AG09319 (cell line): ENCODE results near the gene LAIR1.

Source experiments
- DNase-seq: peaks from one replicate; pipeline ENCODE4 v3.0.0-alpha.2; 2010; ENCODE audit warnings: low read depth; ENCODE audit errors: extremely low read depth
- CTCF ChIP-seq: IDR thresholded peaks from 2 replicates; pipeline ENCODE4 v1.5.1; 2011; ENCODE audit warnings: low read depth, mild to moderate bottlenecking, inconsistent platforms, low read length, moderate library complexity

Gene LAIR1

GRCh38 chr19:54403054-54403453, 38.3 kb upstream of the LAIR1 start:
- no peak for TF ChIP-seq CTCF
- DNase-seq = no peak

GRCh38 chr19:54400913-54401312, 36.2 kb upstream of the LAIR1 start:
- no peak for TF ChIP-seq CTCF
- no peak for DNase-seq

- DNase-seq = no peak
- no peak for TF ChIP-seq CTCF
These were observed 34.5 kb upstream of the LAIR1 start for GRCh38 chr19:54399189-54399588.

DNA sequence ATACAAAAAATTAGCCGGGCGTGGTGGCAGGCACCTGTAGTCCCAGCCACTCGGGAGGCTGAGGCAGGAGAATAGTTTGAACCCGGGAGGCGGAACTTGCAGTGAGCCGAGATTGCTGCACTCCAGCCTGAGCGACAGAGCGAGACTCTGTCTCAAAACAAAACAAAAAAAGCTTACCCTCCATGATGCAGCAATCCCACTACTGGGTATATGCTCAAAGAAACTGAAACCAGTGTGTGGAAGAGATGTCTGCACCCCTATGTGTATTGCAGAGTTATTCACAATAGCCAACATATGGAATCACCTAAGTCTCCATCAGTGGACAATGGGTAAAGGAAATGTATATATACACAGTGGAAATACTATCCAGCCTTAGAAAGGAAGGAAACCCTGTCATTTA, 31.0 kb upstream of the LAIR1 start:
- no peak for DNase-seq
- no peak for TF ChIP-seq CTCF

- no peak for TF ChIP-seq CTCF
- DNase-seq = no peak
These were observed 28.6 kb upstream of the LAIR1 start for GRCh38 chr19:54393381-54393780.

- no peak for DNase-seq
- TF ChIP-seq CTCF = no peak
These were observed 27.4 kb upstream of the LAIR1 start for GRCh38 chr19:54392105-54392504.

GRCh38 chr19:54391589-54392061, 26.9 kb upstream of the LAIR1 start:
- DNase-seq = no peak
- no peak for TF ChIP-seq CTCF
